ENCODE measurements around the gene XPC. TPM values are rescaled to one million over a fixed set of nuclear protein-coding genes. Genes with fewer than 3 reads are reported as not detected.

Gene XPC
- total RNA-seq, 1 experiment from 2014 or later = 34.9 TPM

- TF ChIP-seq ZNF532 (CRISPR knock-in tag; IDR thresholded peaks at IDR 0.05; ENCODE audit: borderline replicate concordance) (no peak), IRF1 (CRISPR knock-in tag; IDR thresholded peaks at IDR 0.05) (no peak), ZBTB21 (CRISPR knock-in tag; IDR thresholded peaks at IDR 0.05; ENCODE audit: borderline replicate concordance) (no peak), ZNF138 (CRISPR knock-in tag; conservative IDR thresholded peaks at IDR 0.05) (no peak), EMX1 (CRISPR knock-in tag; IDR thresholded peaks at IDR 0.05) (no peak), JUN (CRISPR knock-in tag; IDR thresholded peaks at IDR 0.05) (no peak), RELA (CRISPR knock-in tag; IDR thresholded peaks at IDR 0.05; ENCODE audit: borderline replicate concordance) (no peak)
These were observed 9.8 kb upstream of the XPC start (continued) for GRCh38 chr3:14188041-14188754.

GRCh38 chr3:14186854-14187458 lies 8.6 kb upstream of the XPC start:
- no peaks in the 10 kb centered on the region for H3K9me3 Mint-ChIP-seq
- peaks cover 5% of the 10 kb centered on the region for H3K4me1 Mint-ChIP-seq
- peaks cover 44% of the 10 kb centered on the region for H3K36me3 Mint-ChIP-seq
- ChIA-PET CTCF (interaction anchor here (2.2 kb wide), 1 partner anchor 16 kb away, joined by 6 read pairs; no protein-coding TSS in a partner anchor), POLR2A (no interaction called here)
- no peak for ATAC-seq
- no peaks in the 10 kb centered on the region for H3K27me3 Mint-ChIP-seq (ENCODE audit: low read depth)
- TF ChIP-seq MYBL2 (CRISPR knock-in tag; IDR thresholded peaks at IDR 0.05) = no peak
- TF ChIP-seq ETV6 (CRISPR knock-in tag; IDR thresholded peaks at IDR 0.05) = no peak
- no peak for TF ChIP-seq ZNF219 (CRISPR knock-in tag; IDR thresholded peaks at IDR 0.05; ENCODE audit: borderline replicate concordance)
- no peak for TF ChIP-seq ZNF425 (CRISPR knock-in tag; conservative IDR thresholded peaks at IDR 0.05)
- no peak for TF ChIP-seq PRRX2 (CRISPR knock-in tag; IDR thresholded peaks at IDR 0.05)
- TF ChIP-seq ATF1 (CRISPR knock-in tag; IDR thresholded peaks at IDR 0.05) = no peak
- no peak for TF ChIP-seq JUN (CRISPR knock-in tag; IDR thresholded peaks at IDR 0.05)
- TF ChIP-seq IRF1 (CRISPR knock-in tag; IDR thresholded peaks at IDR 0.05) = no peak
- no peak for TF ChIP-seq MXD4 (CRISPR knock-in tag; IDR thresholded peaks at IDR 0.05; ENCODE audit: borderline replicate concordance)
- no peak overlapping the region for H3K4me3 Mint-ChIP-seq
- no peak overlapping the region for H3K27ac Mint-ChIP-seq
- no peak for DNase-seq (ENCODE audit: low spot score)

All from WTC11 (cell line).